Effector CD8-positive, alpha-beta T cell (primary cell): ENCODE measurements around the gene UNC50.

Experiments used
- DNase-seq: peaks from one replicate; lab custom pipeline; 2025; lab: John Stamatoyannopoulos, UW

Gene UNC50

GRCh38 chr2:98665677-98666076, 57.3 kb downstream of the UNC50 start:
- DNase-seq: no peak
